ENCODE results near the gene WDR45B.

DNA sequence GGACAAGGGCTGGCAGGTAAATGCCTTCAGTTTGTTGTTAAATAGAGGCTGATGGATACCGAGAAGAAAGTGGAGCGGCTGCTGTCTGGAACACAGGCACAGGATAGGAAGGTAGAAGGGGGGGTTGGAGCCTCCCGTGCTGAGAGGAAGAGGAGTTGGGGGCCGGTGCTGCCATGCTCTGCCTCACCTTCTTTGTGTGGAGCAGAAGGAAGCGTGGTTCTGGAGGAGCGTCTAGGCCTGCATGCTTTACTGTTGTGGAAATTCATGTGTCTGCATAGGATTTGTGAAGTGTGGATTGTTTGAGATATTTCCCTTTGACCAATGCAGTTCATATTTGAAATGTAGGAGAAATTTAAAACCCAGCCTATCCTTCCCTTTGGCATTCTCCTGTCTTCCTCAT is 76.4 kb downstream of the WDR45B start:
- TF ChIP-seq, protein P1, sequence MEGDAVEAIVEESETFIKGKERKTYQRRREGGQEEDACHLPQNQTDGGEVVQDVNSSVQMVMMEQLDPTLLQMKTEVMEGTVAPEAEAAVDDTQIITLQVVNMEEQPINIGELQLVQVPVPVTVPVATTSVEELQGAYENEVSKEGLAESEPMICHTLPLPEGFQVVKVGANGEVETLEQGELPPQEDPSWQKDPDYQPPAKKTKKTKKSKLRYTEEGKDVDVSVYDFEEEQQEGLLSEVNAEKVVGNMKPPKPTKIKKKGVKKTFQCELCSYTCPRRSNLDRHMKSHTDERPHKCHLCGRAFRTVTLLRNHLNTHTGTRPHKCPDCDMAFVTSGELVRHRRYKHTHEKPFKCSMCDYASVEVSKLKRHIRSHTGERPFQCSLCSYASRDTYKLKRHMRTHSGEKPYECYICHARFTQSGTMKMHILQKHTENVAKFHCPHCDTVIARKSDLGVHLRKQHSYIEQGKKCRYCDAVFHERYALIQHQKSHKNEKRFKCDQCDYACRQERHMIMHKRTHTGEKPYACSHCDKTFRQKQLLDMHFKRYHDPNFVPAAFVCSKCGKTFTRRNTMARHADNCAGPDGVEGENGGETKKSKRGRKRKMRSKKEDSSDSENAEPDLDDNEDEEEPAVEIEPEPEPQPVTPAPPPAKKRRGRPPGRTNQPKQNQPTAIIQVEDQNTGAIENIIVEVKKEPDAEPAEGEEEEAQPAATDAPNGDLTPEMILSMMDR (IDR thresholded peaks at IDR 0.05) = no peak
- TF ChIP-seq POLR2AphosphoS5 (IDR thresholded peaks at IDR 0.05; ENCODE audit: low read depth, low read length) = no peak
- TF ChIP-seq TCF7L2 (IDR thresholded peaks at IDR 0.05; ENCODE audit: low read depth, low read length) = no peak
